OCI-LY1 (cell line): ENCODE results near the gene FTO.

ENCODE experiments used
- CTCF ChIP-seq: fragments of 200-600 bp; sonication (generic), shearing (Covaris generic); IDR thresholded peaks from 2 replicates; pipeline ENCODE4 v1.5.1; 2017; ENCODE audit warnings: mild to moderate bottlenecking, antibody characterized with exemption, low read length, moderate library complexity, mixed read lengths
- EZH2 ChIP-seq: fragments of 200-600 bp; sonication (generic), shearing (Covaris generic); IDR thresholded peaks from 2 replicates; pipeline ENCODE4 v1.8.0; 2017; ENCODE audit warnings: borderline replicate concordance, mixed run types, mild to moderate bottlenecking, antibody characterized with exemption, low read length, moderate library complexity, mixed read lengths

DNA sequence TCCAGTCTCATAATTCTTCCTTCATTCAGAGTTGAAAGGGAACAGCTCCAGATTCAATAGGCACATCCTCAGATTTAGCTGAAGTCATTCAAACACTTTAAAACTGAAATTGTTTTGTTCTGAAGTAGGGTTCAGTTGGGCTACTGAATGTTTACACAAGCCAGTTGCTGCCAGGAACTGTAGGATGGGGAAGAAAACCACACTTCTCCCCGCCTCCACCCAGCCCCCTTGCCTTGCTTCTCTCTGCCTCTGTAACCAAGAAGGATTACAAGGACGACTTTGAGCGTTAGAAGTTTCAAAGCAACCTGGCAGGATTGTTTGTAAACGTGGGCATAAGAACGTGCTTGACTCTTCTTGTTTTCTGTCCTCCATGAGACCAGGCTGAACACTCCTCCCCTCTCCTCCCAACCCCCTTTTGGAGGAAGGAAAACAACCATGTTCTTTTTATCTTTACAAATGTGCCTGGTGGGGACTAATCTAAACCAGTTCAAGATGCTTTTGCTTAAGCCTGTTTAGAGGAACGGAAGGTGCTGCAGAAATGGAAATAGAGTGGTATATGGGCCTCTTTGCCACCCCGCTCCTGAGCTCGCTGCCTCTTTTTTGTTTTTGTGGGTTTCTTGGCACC lies 287.9 kb downstream of the FTO start:
- TF ChIP-seq CTCF, result no peak
- TF ChIP-seq EZH2, result no peak
